KMS-11 (cell line): ENCODE results near the gene REEP1.

Source experiments
- H2AFZ ChIP-seq: fragments of 200-600 bp; sonication (generic); 2 replicates; pipeline ENCODE4 v1.6.1; 2016; ENCODE audit warnings: antibody characterized with exemption, mixed run types, low read depth
- H3K27ac ChIP-seq: fragments of 200-600 bp; sonication (generic); 2 replicates; pipeline ENCODE4 v1.6.1; 2016; ENCODE audit warnings: mild to moderate bottlenecking, mixed run types
- H3K27me3 ChIP-seq: fragments of 200-600 bp; sonication (generic); 2 replicates; pipeline ENCODE4 v1.6.1; 2017; ENCODE audit warnings: mild to moderate bottlenecking, low read depth, mixed run types, moderate library complexity; ENCODE audit not compliant: insufficient read depth
- H3K36me3 ChIP-seq: fragments of 200-600 bp; sonication (generic); 2 replicates; pipeline ENCODE4 v1.6.1; 2017; ENCODE audit warnings: mild to moderate bottlenecking, mixed run types; ENCODE audit not compliant: insufficient read depth
- H3K4me1 ChIP-seq: fragments of 200-600 bp; sonication (generic); 2 replicates; pipeline ENCODE4 v1.6.1; 2016; ENCODE audit warnings: mild to moderate bottlenecking, low read depth, mixed run types; ENCODE audit not compliant: poor library complexity, severe bottlenecking
- H3K4me2 ChIP-seq: fragments of 200-600 bp; sonication (generic); 2 replicates; pipeline ENCODE4 v1.7.0; 2016; ENCODE audit warnings: mild to moderate bottlenecking, mixed run types
- H3K4me3 ChIP-seq: fragments of 200-600 bp; sonication (generic); IDR thresholded peaks from 2 replicates; pipeline ENCODE4 v1.6.1; 2017; ENCODE audit warnings: low read depth, low read length, mixed read lengths; ENCODE audit not compliant: insufficient read depth
- H3K79me2 ChIP-seq: fragments of 200-600 bp; sonication (generic); 2 replicates; pipeline ENCODE4 v1.6.1; 2016; ENCODE audit warnings: low read depth, mixed run types; ENCODE audit not compliant: insufficient read depth
- H3K9ac ChIP-seq: fragments of 200-600 bp; sonication (generic); 2 replicates; pipeline ENCODE4 v1.6.1; 2016; ENCODE audit warnings: mild to moderate bottlenecking, mixed run types
- H4K20me1 ChIP-seq: fragments of 200-600 bp; sonication (generic); 2 replicates; pipeline ENCODE4 v1.6.1; 2016; ENCODE audit warnings: mild to moderate bottlenecking, mixed run types; ENCODE audit not compliant: insufficient read depth
- CTCF ChIP-seq: fragments of 200-600 bp; sonication (generic); conservative IDR thresholded peaks from 2 replicates; pipeline ENCODE4 v1.6.1; 2017; ENCODE audit warnings: low read depth, mild to moderate bottlenecking, antibody characterized with exemption, low read length, moderate library complexity, mixed read lengths

The REEP1 gene

GRCh38 chr2:86378469-86378868, 41.0 kb upstream of the REEP1 start:
- Histone ChIP-seq H3K4me3 (no peak overlapping the region), H2AFZ (no peak overlapping the region), H3K27me3 (no peaks in the 10 kb centered on the region), H3K4me1 (no peaks in the 10 kb centered on the region), H3K9ac (no peak overlapping the region), H3K27ac (no peak overlapping the region), H4K20me1 (no peaks in the 10 kb centered on the region), H3K79me2 (no peaks in the 10 kb centered on the region), H3K36me3 (no peaks in the 10 kb centered on the region), H3K4me2 (no peak overlapping the region)
- TF ChIP-seq CTCF = no peak

- H3K4me3 ChIP-seq = no peak overlapping the region
- H3K36me3 ChIP-seq = no peaks in the 10 kb centered on the region
- H3K27me3 ChIP-seq = no peaks in the 10 kb centered on the region
- no peak overlapping the region for H3K9ac ChIP-seq
- H3K4me1 ChIP-seq = no peaks in the 10 kb centered on the region
- no peak overlapping the region for H3K4me2 ChIP-seq
- H3K27ac ChIP-seq = no peak overlapping the region
- TF ChIP-seq CTCF = no peak
- H4K20me1 ChIP-seq = no peaks in the 10 kb centered on the region
- H2AFZ ChIP-seq = no peak overlapping the region
- no peaks in the 10 kb centered on the region for H3K79me2 ChIP-seq
Observed at GRCh38 chr2:86375623-86376022, 38.2 kb upstream of the REEP1 start.

GRCh38 chr2:86372641-86373502, 35.4 kb upstream of the REEP1 start:
- no peaks in the 10 kb centered on the region for H3K36me3 ChIP-seq
- no peak overlapping the region for H3K4me3 ChIP-seq
- H3K4me1 ChIP-seq = peaks cover 9% of the 10 kb centered on the region
- H2AFZ ChIP-seq = no peak overlapping the region
- no peak overlapping the region for H3K4me2 ChIP-seq
- H3K27me3 ChIP-seq = no peaks in the 10 kb centered on the region
- H3K27ac ChIP-seq = no peak overlapping the region
- peak; percentile 71 for TF ChIP-seq CTCF
- H4K20me1 ChIP-seq = no peaks in the 10 kb centered on the region
- H3K79me2 ChIP-seq = no peaks in the 10 kb centered on the region
- H3K9ac ChIP-seq = no peak overlapping the region

- Histone ChIP-seq H3K4me2 (no peak overlapping the region), H3K36me3 (no peaks in the 10 kb centered on the region), H3K79me2 (no peaks in the 10 kb centered on the region), H2AFZ (no peak overlapping the region), H3K4me1 (peaks cover 11% of the 10 kb centered on the region), H3K27me3 (no peaks in the 10 kb centered on the region), H3K27ac (no peak overlapping the region), H3K4me3 (no peak overlapping the region), H4K20me1 (no peaks in the 10 kb centered on the region), H3K9ac (no peak overlapping the region)
- TF ChIP-seq CTCF = no peak
Observed at GRCh38 chr2:86372133-86372532, 34.7 kb upstream of the REEP1 start.
